H1 (cell line): ENCODE measurements around the gene MAPRE2. TPM values are rescaled to one million over a fixed set of nuclear protein-coding genes. Genes with fewer than 3 reads are reported as not detected.

Source experiments
- BCL11A ChIP-seq, 2 experiments: IDR thresholded peaks; one replicate each; pipeline ENCODE4 v1.6.1; 2011; ENCODE audit warnings: low read depth in 2 of 2, low read length in 2 of 2, mild to moderate bottlenecking in 2 of 2
- CBX5 ChIP-seq: fragments of 300-800, 300-1000 bp; sonication (generic); IDR thresholded peaks from 2 replicates; pipeline ENCODE4 v1.7.1; 2016; ENCODE audit warnings: antibody characterized with exemption, low read length, low read depth
- CHD7 ChIP-seq: fragments of 300-600 bp; sonication (generic); IDR thresholded peaks from 2 replicates; pipeline ENCODE4 v1.7.1; 2012; ENCODE audit warnings: low read length, moderate library complexity, mild to moderate bottlenecking, inconsistent platforms; ENCODE audit not compliant: insufficient replicate concordance
- E2F6 ChIP-seq: IDR thresholded peaks from 2 replicates; pipeline ENCODE4 v1.6.1; 2012; ENCODE audit warnings: inconsistent platforms
- KDM5A ChIP-seq: fragments of 200-600 bp; IDR thresholded peaks from 2 replicates; pipeline ENCODE4 v1.7.1; 2012; ENCODE audit warnings: mild to moderate bottlenecking, low read length, inconsistent platforms, mixed read lengths
- PHF8 ChIP-seq: fragments of 200-600 bp; sonication (generic); conservative IDR thresholded peaks from 2 replicates; pipeline ENCODE4 v1.7.1; 2012; ENCODE audit warnings: low read depth, mild to moderate bottlenecking, inconsistent platforms, low read length, moderate library complexity
- RXRA ChIP-seq: IDR thresholded peaks from 2 replicates; pipeline ENCODE4 v1.6.1; 2011; ENCODE audit warnings: low read depth, mild to moderate bottlenecking, low read length, moderate library complexity; ENCODE audit not compliant: insufficient read depth
- SIN3A ChIP-seq, 2 experiments: IDR thresholded peaks in 1 of 2; conservative IDR thresholded peaks in 1 of 2; 2 replicates each; pipeline ENCODE4 v1.6.1; 2011 to 2012; ENCODE audit warnings: low read length in 2 of 2, improper control_type of control experiment in 1 of 2, low read depth in 1 of 2, mild to moderate bottlenecking in 1 of 2
- SIRT6 ChIP-seq: IDR thresholded peaks from one replicate; pipeline ENCODE4 v1.7.1; 2012; ENCODE audit warnings: low read length, inconsistent platforms
- SRF ChIP-seq: IDR thresholded peaks from 2 replicates; pipeline ENCODE4 v1.6.1; 2011; ENCODE audit warnings: mild to moderate bottlenecking, low read depth, low read length, moderate library complexity
- TCF12 ChIP-seq: IDR thresholded peaks from 2 replicates; pipeline ENCODE4 v1.6.1; 2011; ENCODE audit warnings: low read depth, mild to moderate bottlenecking, low read length
- polyA plus RNA-seq, 7 experiments: library from polyadenylated mRNA; depleted of rRNA in 3 of 7; stranded (reverse) in 5 of 7; unstranded in 2 of 7; fragments of >200 nt in 5 of 7; fragments of 200-250 nt in 2 of 7; gene quantifications; 1 replicate in 5 of 7; 2 replicates in 1 of 7; 4 replicates in 1 of 7; pipeline versions ENCODE4 v1.2.1 to v1.2.3, GENCODE V29; 2011 to 2013; ENCODE audit warnings: missing spikeins in 2 of 7, mixed read lengths in 2 of 7
- total RNA-seq: library from RNA; stranded (reverse); fragmentation: NEBNext Ultra II Directional; extraction: Animal tissue kit (Norgen Biotek cat#: 25700); gene quantifications from 2 replicates; pipeline ENCODE4 v1.2.1, GENCODE V29; 2021

The MAPRE2 gene
- total and polyA plus RNA-seq, 2 of the 8 experiments (the other 6 are each of a cell fraction or from before 2014, with no cell fraction given) = 32.6 to 33.1 TPM

- TF ChIP-seq CHD7 (no peak), SIRT6 (no peak), RXRA (no peak), SRF (no peak), KDM5A (no peak), PHF8 (no peak), BCL11A (IDR thresholded peaks at IDR 0.05; ENCODE audit: low read depth in 2 of 2, low read length in 2 of 2) (no peak), CBX5 (no peak), SIN3A (conservative IDR thresholded peaks at IDR 0.05 in 1 of 2, IDR thresholded peaks at IDR 0.05 in 1 of 2; ENCODE audit: low read depth in 1 of 2, low read length in 2 of 2) (no peak), E2F6 (no peak), TCF12 (no peak)
Measured at GRCh38 chr18:35192415-35192814, 151.2 kb downstream of the MAPRE2 start (continued).
